HCT116 (cell line): ENCODE measurements around the gene NET1. TPM values are rescaled to one million over a fixed set of nuclear protein-coding genes. Genes with fewer than 3 reads are reported as not detected.

Source experiments
- ATAC-seq: fragments of 200-7000 bp; cut with Tn5 transposase; 2 replicates; pipeline ENCODE4 v1.9.1; 2020; ENCODE audit warnings: mild to moderate bottlenecking, moderate library complexity
- BruUV-seq: library from RNA; stranded (reverse); fragments of 400-500 nt; replicated peaks from 2 replicates; lab custom pipeline; 2021; lab: Mats Ljungman, UMichigan
- CTCF ChIA-PET: fragments of 300-600 bp; sonication (Branson Sonifier 250); formaldehyde crosslinking; loops from one replicate; lab custom pipeline; 2021; ENCODE audit warnings: antibody characterized with exemption; lab: Charles Lee
- POLR2A ChIA-PET: fragments of 300-600, 350-600 bp; sonication (Branson Sonifier 250); formaldehyde crosslinking; loops from one replicate; lab custom pipeline; 2021; ENCODE audit warnings: antibody characterized with exemption; lab: Charles Lee
- RAD21 ChIA-PET, 2 experiments: fragments of 300-600 bp; sonication (Branson Sonifier 250); formaldehyde crosslinking; loops; one replicate each; lab custom pipeline; 2023; ENCODE audit warnings: low total read pairs in 2 of 2; ENCODE audit not compliant: uncharacterized antibody in 2 of 2, unreplicated experiment in 2 of 2, low non-redundant PET in 1 of 2; lab: Charles Lee
- DNase-seq: peaks from one replicate; pipeline ENCODE4 v3.0.0-alpha.2; 2010; ENCODE audit warnings: low read depth, low spot score
- H2AFZ ChIP-seq: fragments of 200-600 bp; shearing (Covaris generic), sonication (generic); 2 replicates; pipeline ENCODE4 v1.6.1; 2017; ENCODE audit warnings: low read depth, mixed run types, mixed read lengths, antibody characterized with exemption, low read length; ENCODE audit not compliant: poor library complexity, severe bottlenecking
- H3K27ac ChIP-seq: 2 replicates; pipeline ENCODE4 v1.5.1; 2012; ENCODE audit warnings: low read depth, low read length
- H3K27me3 ChIP-seq: fragments of 200-600 bp; sonication (generic); 2 replicates; pipeline ENCODE4 v1.6.1; 2016; ENCODE audit warnings: mixed run types, low read length, mixed read lengths; ENCODE audit not compliant: insufficient read depth
- H3K36me3 ChIP-seq, 2 experiments: fragments of 200-500 bp in 1 of 2; fragments of 200-600 bp in 1 of 2; sonication (Bioruptor generic) in 1 of 2; sonication (generic) in 1 of 2; 2 replicates each; pipeline versions ENCODE4 v1.5.1 to v1.6.1; 2014 to 2016; ENCODE audit warnings: low read length in 2 of 2, inconsistent platforms in 1 of 2, mixed read lengths in 1 of 2, mixed run types in 1 of 2; ENCODE audit not compliant: insufficient read depth in 2 of 2, control insufficient read depth in 1 of 2
- H3K4me1 ChIP-seq, 2 experiments: fragments of 200-600 bp in 1 of 2; sonication (generic) in 1 of 2; 2 replicates each; pipeline versions ENCODE4 v1.5.1 to v1.6.1; 2012 to 2017; ENCODE audit warnings: low read length in 2 of 2, inconsistent platforms in 1 of 2, mild to moderate bottlenecking in 1 of 2, mixed read lengths in 1 of 2, mixed run types in 1 of 2, moderate library complexity in 1 of 2; ENCODE audit not compliant: insufficient read depth in 2 of 2, control insufficient read depth in 1 of 2
- H3K4me2 ChIP-seq: fragments of 200-600 bp; sonication (generic); 2 replicates; pipeline ENCODE4 v1.6.1; 2017; ENCODE audit warnings: mixed run types, low read length, mixed read lengths
- H3K4me3 ChIP-seq, 2 experiments: fragments of 200-600 bp in 1 of 2; sonication (generic) in 1 of 2; replicated peaks in 1 of 2; 2 replicates each; pipeline ENCODE4 v1.5.1; 2011 to 2016; ENCODE audit warnings: low read length in 2 of 2, control low read depth in 1 of 2, low read depth in 1 of 2, mild to moderate bottlenecking in 1 of 2, mixed read lengths in 1 of 2, mixed run types in 1 of 2
- H3K79me2 ChIP-seq: fragments of 200-600 bp; sonication (generic); 2 replicates; pipeline ENCODE4 v1.6.1; 2017; ENCODE audit warnings: mild to moderate bottlenecking, mixed run types, low read length, moderate library complexity, mixed read lengths; ENCODE audit not compliant: insufficient read depth
- H3K9ac ChIP-seq: fragments of 200-600 bp; sonication (generic); 2 replicates; pipeline ENCODE4 v1.6.1; 2016; ENCODE audit warnings: low read length, mixed read lengths
- H3K9me2 ChIP-seq: fragments of 200-600 bp; sonication (generic), shearing (Covaris generic); 2 replicates; pipeline ENCODE4 v1.6.1; 2017; ENCODE audit warnings: mixed run types, mild to moderate bottlenecking, moderate library complexity; ENCODE audit not compliant: insufficient read depth
- H3K9me3 ChIP-seq, 2 experiments: fragments of 200-500 bp in 1 of 2; fragments of 200-600 bp in 1 of 2; sonication (Bioruptor generic) in 1 of 2; sonication (generic) in 1 of 2; 2 replicates each; pipeline ENCODE4 v1.6.1; 2014 to 2017; ENCODE audit warnings: low read length in 2 of 2, mixed read lengths in 2 of 2, inconsistent platforms in 1 of 2, low read depth in 1 of 2, mild to moderate bottlenecking in 1 of 2, mixed run types in 1 of 2, moderate library complexity in 1 of 2; ENCODE audit not compliant: control insufficient read depth in 1 of 2, insufficient read depth in 1 of 2
- H4K20me1 ChIP-seq: fragments of 200-600 bp; sonication (generic), shearing (Covaris generic); 2 replicates; pipeline ENCODE4 v1.6.1; 2017; ENCODE audit warnings: mixed run types, mild to moderate bottlenecking, moderate library complexity; ENCODE audit not compliant: insufficient read depth
- ATF3 ChIP-seq: IDR thresholded peaks from 2 replicates; pipeline ENCODE4 v1.6.1; 2012
- CBX3 ChIP-seq: IDR thresholded peaks from 2 replicates; pipeline ENCODE4 v1.6.1; 2012; ENCODE audit warnings: low read depth
- EZH2phosphoT487 ChIP-seq: fragments of 200-600 bp; IDR thresholded peaks from 2 replicates; pipeline ENCODE4 v1.6.1; 2018; ENCODE audit warnings: antibody characterized with exemption, borderline replicate concordance
- FOSL1 ChIP-seq: IDR thresholded peaks from 2 replicates; pipeline ENCODE4 v1.6.1; 2012; ENCODE audit warnings: low read depth
- JUND ChIP-seq: IDR thresholded peaks from 2 replicates; pipeline ENCODE4 v1.6.1; 2012
- POLR2AphosphoS5 ChIP-seq: IDR thresholded peaks from 2 replicates; pipeline ENCODE4 v1.6.1; 2011; ENCODE audit warnings: mild to moderate bottlenecking, low read depth, low read length, moderate library complexity
- SP1 ChIP-seq: IDR thresholded peaks from 2 replicates; pipeline ENCODE4 v1.6.1; 2012; ENCODE audit warnings: low read depth
- SRF ChIP-seq: IDR thresholded peaks from 2 replicates; pipeline ENCODE4 v1.6.1; 2012; ENCODE audit warnings: low read depth
- TCF7L2 ChIP-seq: IDR thresholded peaks from 2 replicates; pipeline ENCODE4 v1.7.0; 2011; ENCODE audit warnings: borderline replicate concordance, inconsistent platforms; ENCODE audit not compliant: insufficient read depth, insufficient read length; ENCODE audit errors: extremely low read depth
- ZNF274 ChIP-seq: fragments of 200-500 bp; sonication (Bioruptor generic); IDR thresholded peaks from 2 replicates; pipeline ENCODE4 v1.6.1; 2014; ENCODE audit warnings: mild to moderate bottlenecking, low read depth, low read length, inconsistent platforms
- intact Hi-C: fragments of 100-400 bp; cut with micrococcal nuclease; formaldehyde crosslinking; loops from 2 replicates; pipeline ENCODE4 v1.10.0; 2022
- total RNA-seq: library from RNA; stranded (reverse); gene quantifications from one replicate; pipeline ENCODE4 v1.2.1, GENCODE V29; 2021; ENCODE audit not compliant: unreplicated experiment
- TF ChIP-seq, protein P1 (sequence below), 3 experiments: fragments of 200-600 bp in 1 of 3; sonication (generic) in 1 of 3; IDR thresholded peaks in 2 of 3; conservative IDR thresholded peaks in 1 of 3; 2 replicates each; pipeline ENCODE4 v1.5.1; 2012 to 2017; ENCODE audit warnings: low read depth in 2 of 3, low read length in 2 of 3, antibody characterized with exemption in 1 of 3, borderline replicate concordance in 1 of 3, control low read depth in 1 of 3, mild to moderate bottlenecking in 1 of 3, mixed read lengths in 1 of 3, mixed run types in 1 of 3, moderate library complexity in 1 of 3; ENCODE audit not compliant: insufficient read depth in 1 of 3

The NET1 gene
- total RNA-seq, 1 experiment from 2014 or later: 51.2 TPM

- TF ChIP-seq ATF3: no peak
- no peak for TF ChIP-seq SP1
- TF ChIP-seq EZH2phosphoT487: no peak
- no peak for TF ChIP-seq ZNF274
- TF ChIP-seq JUND: no peak
- no peak for TF ChIP-seq POLR2AphosphoS5
- TF ChIP-seq, protein P1, sequence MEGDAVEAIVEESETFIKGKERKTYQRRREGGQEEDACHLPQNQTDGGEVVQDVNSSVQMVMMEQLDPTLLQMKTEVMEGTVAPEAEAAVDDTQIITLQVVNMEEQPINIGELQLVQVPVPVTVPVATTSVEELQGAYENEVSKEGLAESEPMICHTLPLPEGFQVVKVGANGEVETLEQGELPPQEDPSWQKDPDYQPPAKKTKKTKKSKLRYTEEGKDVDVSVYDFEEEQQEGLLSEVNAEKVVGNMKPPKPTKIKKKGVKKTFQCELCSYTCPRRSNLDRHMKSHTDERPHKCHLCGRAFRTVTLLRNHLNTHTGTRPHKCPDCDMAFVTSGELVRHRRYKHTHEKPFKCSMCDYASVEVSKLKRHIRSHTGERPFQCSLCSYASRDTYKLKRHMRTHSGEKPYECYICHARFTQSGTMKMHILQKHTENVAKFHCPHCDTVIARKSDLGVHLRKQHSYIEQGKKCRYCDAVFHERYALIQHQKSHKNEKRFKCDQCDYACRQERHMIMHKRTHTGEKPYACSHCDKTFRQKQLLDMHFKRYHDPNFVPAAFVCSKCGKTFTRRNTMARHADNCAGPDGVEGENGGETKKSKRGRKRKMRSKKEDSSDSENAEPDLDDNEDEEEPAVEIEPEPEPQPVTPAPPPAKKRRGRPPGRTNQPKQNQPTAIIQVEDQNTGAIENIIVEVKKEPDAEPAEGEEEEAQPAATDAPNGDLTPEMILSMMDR (IDR thresholded peaks at IDR 0.05 in 2 of 3, conservative IDR thresholded peaks at IDR 0.05 in 1 of 3; ENCODE audit: borderline replicate concordance in 1 of 3, insufficient read depth in 1 of 3, low read depth in 2 of 3, low read length in 2 of 3): no peak
- no peak for TF ChIP-seq FOSL1
- no peak for TF ChIP-seq TCF7L2
- TF ChIP-seq SRF: no peak
- TF ChIP-seq CBX3: no peak
- POLR2A ChIA-PET: no interaction called here
- no peak for ATAC-seq
- no peaks in the 10 kb centered on the region for H3K9me3 ChIP-seq
- RAD21 ChIA-PET: no interaction called here
- no peak overlapping the region for H3K9ac ChIP-seq
- CTCF ChIA-PET: no interaction called here
- H3K9me2 ChIP-seq: no peaks in the 10 kb centered on the region
- H3K4me1 ChIP-seq: no peaks in the 10 kb centered on the region
- H4K20me1 ChIP-seq: no peaks in the 10 kb centered on the region
- no peak overlapping the region for H3K4me2 ChIP-seq
- no peak overlapping the region for H3K4me3 ChIP-seq
- peaks cover 21% of the 10 kb centered on the region; the same call in 1 of the 2 replicates for H3K27me3 ChIP-seq
- BruUV-seq: no TSS peak
- H3K27ac ChIP-seq: no peak overlapping the region
- no peak overlapping the region for H2AFZ ChIP-seq
- intact Hi-C loops: no loop called here
- no peaks in the 10 kb centered on the region for H3K36me3 ChIP-seq
- H3K79me2 ChIP-seq: no peaks in the 10 kb centered on the region
- DNase-seq: no peak
These were observed 84.9 kb downstream of the NET1 start for GRCh38 chr10:5497289-5497688.
